Calu3 (cell line): Measurements from ENCODE around the gene SPSB4. TPM values are rescaled to one million over a fixed set of nuclear protein-coding genes. Genes with fewer than 3 reads are reported as not detected.

Experiments used
- BruUV-seq: library from RNA; stranded (reverse); fragments of 400-500 nt; replicated peaks from 2 replicates; lab custom pipeline; 2021; lab: Mats Ljungman, UMichigan
- CTCF ChIA-PET: fragments of 300-600 bp; sonication (Branson Sonifier 250); formaldehyde crosslinking; loops from one replicate; lab custom pipeline; 2022; ENCODE audit warnings: antibody characterized with exemption; lab: Charles Lee
- DNase-seq: peaks from one replicate; pipeline ENCODE4 v3.0.0; 2022
- H3K27ac Mint-ChIP-seq: one replicate; pipeline ENCODE4 v1.8.0; 2022; ENCODE audit warnings: mixed read lengths; ENCODE audit not compliant: unreplicated experiment
- H3K27me3 Mint-ChIP-seq: one replicate; pipeline ENCODE4 v1.8.0; 2022; ENCODE audit warnings: mixed read lengths; ENCODE audit not compliant: unreplicated experiment
- H3K36me3 Mint-ChIP-seq: one replicate; pipeline ENCODE4 v1.8.0; 2022; ENCODE audit warnings: mild to moderate bottlenecking, moderate library complexity, mixed read lengths; ENCODE audit not compliant: insufficient read depth, unreplicated experiment
- H3K4me1 Mint-ChIP-seq: one replicate; pipeline ENCODE4 v1.8.0; 2022; ENCODE audit warnings: mild to moderate bottlenecking, low read depth, mixed read lengths; ENCODE audit not compliant: unreplicated experiment
- H3K4me3 Mint-ChIP-seq: one replicate; pipeline ENCODE4 v1.8.0; 2022; ENCODE audit warnings: mild to moderate bottlenecking, low read depth, moderate library complexity, mixed read lengths; ENCODE audit not compliant: unreplicated experiment
- H3K9me3 Mint-ChIP-seq: one replicate; pipeline ENCODE4 v1.8.0; 2022; ENCODE audit warnings: low read depth, mixed read lengths; ENCODE audit not compliant: unreplicated experiment
- CTCF ChIP-seq: fragments of 200-600 bp; IDR thresholded peaks from one replicate; pipeline ENCODE4 v1.8.0; 2022; ENCODE audit warnings: antibody characterized with exemption; ENCODE audit not compliant: unreplicated experiment
- intact Hi-C: fragments of 100-400 bp; cut with micrococcal nuclease; formaldehyde crosslinking; loops from one replicate; pipeline ENCODE4 v1.10.0; 2022; ENCODE audit not compliant: unreplicated experiment
- total RNA-seq: library from RNA; stranded (reverse); gene quantifications from 2 replicates; pipeline ENCODE4 v1.2.3, GENCODE V29; 2022

The SPSB4 gene
- total RNA-seq, 1 experiment from 2014 or later, result not detected

GRCh38 chr3:141151439-141151838 is 100.3 kb downstream of the SPSB4 start:
- peaks cover 66% of the 10 kb centered on the region for H3K27me3 Mint-ChIP-seq
- no peak for DNase-seq
- CTCF ChIA-PET, result no interaction called here
- H3K36me3 Mint-ChIP-seq, result no peaks in the 10 kb centered on the region
- no peaks in the 10 kb centered on the region for H3K9me3 Mint-ChIP-seq
- no peaks in the 10 kb centered on the region for H3K4me1 Mint-ChIP-seq
- no peak overlapping the region for H3K4me3 Mint-ChIP-seq
- TF ChIP-seq CTCF, result no peak
- intact Hi-C loops, result no loop called here
- no TSS peak for BruUV-seq
- no peak overlapping the region for H3K27ac Mint-ChIP-seq

GRCh38 chr3:141152130-141152529 is 101.0 kb downstream of the SPSB4 start:
- CTCF ChIA-PET, result interaction anchor here (0.7 kb wide), 1 partner anchor 40 kb away, joined by 7 read pairs; no protein-coding TSS in a partner anchor
- Mint-ChIP-seq H3K4me3 (no peak overlapping the region), H3K27ac (no peak overlapping the region), H3K4me1 (no peaks in the 10 kb centered on the region), H3K27me3 (peaks cover 66% of the 10 kb centered on the region), H3K9me3 (no peaks in the 10 kb centered on the region), H3K36me3 (no peaks in the 10 kb centered on the region)
- intact Hi-C loops, result no loop called here
- BruUV-seq, result no TSS peak
- TF ChIP-seq CTCF, result no peak
- no peak for DNase-seq

- no TSS peak for BruUV-seq
- no peaks in the 10 kb centered on the region for H3K4me1 Mint-ChIP-seq
- TF ChIP-seq CTCF, result no peak
- peaks cover 58% of the 10 kb centered on the region for H3K27me3 Mint-ChIP-seq
- H3K36me3 Mint-ChIP-seq, result no peaks in the 10 kb centered on the region
- DNase-seq, result no peak
- no peak overlapping the region for H3K4me3 Mint-ChIP-seq
- CTCF ChIA-PET, result interaction anchor here (0.6 kb wide), 1 partner anchor 78 kb away, joined by 4 read pairs; no protein-coding TSS in a partner anchor
- H3K27ac Mint-ChIP-seq, result no peak overlapping the region
- no peaks in the 10 kb centered on the region for H3K9me3 Mint-ChIP-seq
- intact Hi-C loops, result no loop called here
These were observed 101.9 kb downstream of the SPSB4 start for GRCh38 chr3:141152801-141153678.

GRCh38 chr3:141153679-141153966 is 102.5 kb downstream of the SPSB4 start:
- TF ChIP-seq CTCF, result no peak
- Mint-ChIP-seq H3K27me3 (peaks cover 58% of the 10 kb centered on the region), H3K4me3 (no peak overlapping the region), H3K4me1 (no peaks in the 10 kb centered on the region), H3K36me3 (no peaks in the 10 kb centered on the region), H3K27ac (no peak overlapping the region), H3K9me3 (no peaks in the 10 kb centered on the region)
- CTCF ChIA-PET, result interaction anchor here (0.6 kb wide), 1 partner anchor 78 kb away, joined by 4 read pairs; no protein-coding TSS in a partner anchor
- intact Hi-C loops, result no loop called here
- DNase-seq, result no peak
- BruUV-seq, result no TSS peak
